HG03066 (cell line): ENCODE results near the gene ZC3H12A.
A peak's percentile ranks its signal among the peaks of the same experiment; 100 is the strongest.

Source experiments
- ATAC-seq: cut with Tn5 transposase; IDR thresholded peaks from one replicate; pipeline ENCODE4 v1.9.1; 2021; ENCODE audit warnings: low read depth; ENCODE audit not compliant: unreplicated experiment

Gene ZC3H12A

DNA sequence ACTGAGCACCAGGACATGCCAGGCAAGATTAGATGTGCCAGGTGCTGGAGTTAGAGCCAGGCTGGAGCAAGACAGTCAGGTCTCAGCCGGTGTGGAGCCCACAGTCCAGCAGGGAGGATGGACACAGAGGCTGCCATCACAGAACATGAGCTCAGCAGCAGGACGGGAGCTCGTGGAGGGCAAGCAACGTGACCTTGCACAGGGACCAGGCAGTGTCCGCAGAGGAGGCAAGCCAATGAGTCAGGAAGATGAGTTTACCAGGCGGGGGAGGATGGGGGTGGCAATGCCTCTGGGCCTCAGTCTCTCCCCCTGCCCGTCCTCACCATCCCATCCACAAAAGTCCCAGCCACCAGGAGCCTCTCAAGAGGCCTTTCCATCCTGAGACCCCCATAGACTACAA, 20.7 kb upstream of the ZC3H12A start:
- ATAC-seq = no peak

- ATAC-seq = no peak
Observed at GRCh38 chr1:37455516-37455915, 18.9 kb upstream of the ZC3H12A start.

DNA sequence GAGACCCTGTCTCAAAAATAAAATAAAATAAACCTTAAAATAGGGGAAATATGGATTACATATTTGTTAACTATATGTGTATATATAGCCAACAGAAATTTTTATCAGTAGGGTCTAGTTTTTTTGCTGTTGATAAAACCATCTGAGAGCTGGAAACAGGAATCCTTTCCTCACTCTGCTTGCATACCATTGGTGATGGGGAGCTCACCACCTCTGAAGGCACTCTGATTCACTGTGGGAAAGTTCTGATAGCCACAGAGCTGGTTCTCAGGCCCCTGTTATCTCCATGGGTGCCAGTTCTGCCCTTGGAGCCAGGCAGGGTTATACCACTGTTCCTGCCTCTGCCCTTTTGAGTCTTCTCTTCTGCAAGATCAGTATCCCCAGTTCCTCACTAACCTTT, 17.8 kb upstream of the ZC3H12A start:
- ATAC-seq = no peak

- ATAC-seq = no peak
Observed at GRCh38 chr1:37458551-37458950, 15.8 kb upstream of the ZC3H12A start.

- no peak for ATAC-seq
Observed at GRCh38 chr1:37461698-37462436, 12.5 kb upstream of the ZC3H12A start.

GRCh38 chr1:37464443-37464842, 9.9 kb upstream of the ZC3H12A start:
- no peak for ATAC-seq

GRCh38 chr1:37465593-37466517, 8.5 kb upstream of the ZC3H12A start:
- ATAC-seq = no peak

DNA sequence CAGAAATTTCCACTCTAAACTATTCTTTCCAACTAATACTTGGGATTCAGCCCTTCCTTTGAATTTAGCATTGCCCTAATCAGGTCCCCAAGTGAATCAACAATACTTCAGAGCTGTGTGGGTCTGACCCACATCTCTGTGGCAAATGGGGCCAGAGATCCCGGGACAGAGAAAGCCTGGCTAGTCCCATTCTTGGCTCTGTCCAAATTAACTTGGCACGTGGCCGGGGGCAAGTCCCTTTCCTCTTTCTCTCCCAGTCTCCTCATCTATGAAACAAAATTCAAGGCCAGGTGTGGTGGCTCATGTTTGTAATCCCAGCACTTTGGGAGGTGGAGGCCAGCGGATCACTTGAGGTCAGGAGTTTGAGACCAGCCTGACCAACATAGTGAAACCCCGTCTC, 6.3 kb upstream of the ZC3H12A start:
- ATAC-seq = no peak

- ATAC-seq = no peak
Observed at GRCh38 chr1:37469386-37469785, 5.0 kb upstream of the ZC3H12A start.

GRCh38 chr1:37471345-37472231, 2.8 kb upstream of the ZC3H12A start:
- no peak for ATAC-seq

GRCh38 chr1:37472281-37472680, 2.1 kb upstream of the ZC3H12A start:
- no peak for ATAC-seq

GRCh38 chr1:37472994-37473393, 1.4 kb upstream of the ZC3H12A start:
- ATAC-seq = no peak

DNA sequence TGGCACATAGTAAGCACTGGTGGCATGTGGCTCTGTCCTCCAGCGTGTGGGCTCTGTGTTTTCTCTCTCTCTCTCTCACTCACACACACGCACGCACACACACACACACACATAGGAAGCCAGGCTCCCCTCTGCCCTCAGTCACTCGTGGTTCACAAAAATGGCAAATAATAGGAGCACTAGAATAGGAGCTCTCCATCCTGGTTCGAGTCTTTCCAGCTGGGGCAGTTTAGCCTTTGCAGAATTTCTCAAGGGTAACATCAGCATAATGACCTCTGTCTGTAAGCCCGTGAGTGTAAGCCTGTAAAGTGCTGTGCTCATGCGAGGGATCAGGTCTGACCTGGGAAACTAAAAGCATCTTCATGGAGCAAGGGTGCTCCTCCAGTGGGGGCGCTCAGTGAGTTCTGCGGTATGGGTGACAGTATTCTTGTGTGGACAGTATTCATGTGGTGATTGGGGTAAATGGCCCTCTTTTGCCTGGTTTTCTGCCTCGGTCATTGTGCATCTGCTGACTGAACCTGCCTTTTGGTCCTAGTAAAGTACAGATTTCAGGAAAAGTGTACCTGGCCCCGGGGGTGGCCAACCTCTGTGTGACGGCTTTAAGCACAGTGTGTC, 842 bp upstream of the ZC3H12A start:
- ATAC-seq = no peak

DNA sequence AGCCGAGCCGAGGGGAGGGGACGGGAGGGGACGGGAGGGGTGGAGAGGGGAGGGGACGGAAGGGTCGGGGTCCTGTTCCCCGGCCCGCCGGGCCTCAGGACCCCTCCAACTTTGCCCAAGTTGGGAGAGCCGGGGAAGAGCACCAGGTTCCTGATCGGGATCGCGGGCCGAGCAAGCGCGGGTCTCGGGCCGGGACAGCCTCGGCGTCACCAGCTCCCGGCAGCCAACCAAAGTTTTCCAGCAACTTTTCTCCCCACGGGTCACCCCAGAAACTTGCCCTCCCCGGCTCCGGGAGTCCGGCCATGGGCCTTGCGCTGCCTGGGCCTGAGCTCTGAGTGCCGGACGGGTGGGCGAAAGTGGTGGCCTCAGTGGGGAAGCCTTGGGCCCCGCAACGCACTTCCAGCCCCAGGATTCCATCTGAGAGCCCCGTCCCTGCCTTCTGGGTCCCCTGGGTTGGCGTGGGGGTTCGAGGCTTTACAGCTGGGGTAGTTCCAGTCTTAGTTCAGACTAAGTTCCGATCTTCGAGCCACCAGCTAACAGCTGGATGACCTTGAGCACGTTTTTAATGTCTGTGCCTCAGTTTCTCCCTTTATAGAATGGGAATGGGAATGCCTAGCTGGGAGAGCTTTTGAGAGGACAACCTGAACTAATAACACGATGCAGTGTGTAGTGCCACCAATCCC, 458 bp downstream of the ZC3H12A start:
- ATAC-seq = no peak

DNA sequence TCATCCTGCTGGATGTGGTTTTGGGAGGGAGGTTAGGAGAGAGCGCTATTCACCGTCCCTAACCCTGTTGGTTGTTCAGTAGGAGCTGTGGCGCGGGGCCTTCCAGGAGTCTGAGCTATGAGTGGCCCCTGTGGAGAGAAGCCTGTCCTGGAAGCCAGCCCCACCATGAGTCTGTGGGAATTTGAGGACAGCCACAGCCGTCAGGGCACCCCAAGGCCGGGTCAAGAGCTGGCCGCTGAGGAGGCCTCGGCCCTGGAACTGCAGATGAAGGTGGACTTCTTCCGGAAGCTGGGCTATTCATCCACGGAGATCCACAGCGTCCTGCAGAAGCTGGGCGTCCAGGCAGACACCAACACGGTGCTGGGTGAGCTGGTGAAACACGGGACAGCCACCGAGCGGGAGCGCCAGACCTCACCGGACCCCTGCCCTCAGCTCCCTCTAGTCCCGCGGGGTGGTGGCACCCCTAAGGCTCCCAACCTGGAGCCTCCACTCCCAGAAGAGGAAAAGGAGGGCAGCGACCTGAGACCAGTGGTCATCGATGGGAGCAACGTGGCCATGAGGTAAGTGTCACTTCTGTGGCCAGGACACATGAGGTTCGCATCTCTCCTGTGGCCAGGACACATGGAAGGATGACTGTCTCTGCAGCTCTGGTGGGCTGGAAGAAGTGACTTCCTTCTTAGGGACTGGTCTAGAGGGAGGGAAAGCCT, 1.2 kb downstream of the ZC3H12A start:
- ATAC-seq = no peak

GRCh38 chr1:37476087-37476452, 1.7 kb downstream of the ZC3H12A start:
- ATAC-seq = no peak

DNA sequence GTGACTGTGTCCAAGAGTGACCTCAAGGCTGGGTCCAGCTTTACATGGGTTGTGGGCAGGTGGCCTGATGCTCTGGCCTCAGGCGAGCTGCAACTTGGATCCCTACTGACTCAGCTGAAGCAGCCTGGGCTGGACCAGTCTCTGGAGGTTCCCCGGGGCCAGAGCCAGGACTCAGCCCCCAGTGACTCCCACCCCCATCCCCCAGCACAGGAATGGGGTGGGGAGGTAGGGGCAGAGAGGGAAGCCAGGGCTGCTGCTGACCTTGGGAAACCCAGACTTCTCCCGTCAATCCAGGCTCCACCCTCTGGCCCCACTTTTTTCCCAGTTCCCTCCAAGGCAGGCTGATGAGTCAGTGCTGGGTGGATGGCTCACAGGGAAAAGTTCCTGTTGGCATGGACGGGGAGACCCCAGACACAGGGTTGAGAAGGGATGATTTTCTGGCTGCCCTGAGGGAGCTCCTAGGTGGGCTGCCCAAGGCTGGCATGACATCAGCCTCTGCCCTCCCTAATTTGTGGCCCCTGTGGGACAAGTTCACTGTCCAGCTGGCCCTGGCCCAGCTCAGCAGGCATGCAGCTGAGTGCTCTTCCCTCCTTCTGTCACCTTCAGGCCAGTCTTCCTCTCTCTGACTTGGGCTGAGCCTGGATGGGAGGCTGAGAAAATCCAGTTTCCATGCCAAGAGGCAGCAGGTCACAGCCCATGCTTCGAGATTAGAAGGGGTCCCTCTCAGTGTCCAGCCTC, 2.2 kb downstream of the ZC3H12A start:
- no peak for ATAC-seq

DNA sequence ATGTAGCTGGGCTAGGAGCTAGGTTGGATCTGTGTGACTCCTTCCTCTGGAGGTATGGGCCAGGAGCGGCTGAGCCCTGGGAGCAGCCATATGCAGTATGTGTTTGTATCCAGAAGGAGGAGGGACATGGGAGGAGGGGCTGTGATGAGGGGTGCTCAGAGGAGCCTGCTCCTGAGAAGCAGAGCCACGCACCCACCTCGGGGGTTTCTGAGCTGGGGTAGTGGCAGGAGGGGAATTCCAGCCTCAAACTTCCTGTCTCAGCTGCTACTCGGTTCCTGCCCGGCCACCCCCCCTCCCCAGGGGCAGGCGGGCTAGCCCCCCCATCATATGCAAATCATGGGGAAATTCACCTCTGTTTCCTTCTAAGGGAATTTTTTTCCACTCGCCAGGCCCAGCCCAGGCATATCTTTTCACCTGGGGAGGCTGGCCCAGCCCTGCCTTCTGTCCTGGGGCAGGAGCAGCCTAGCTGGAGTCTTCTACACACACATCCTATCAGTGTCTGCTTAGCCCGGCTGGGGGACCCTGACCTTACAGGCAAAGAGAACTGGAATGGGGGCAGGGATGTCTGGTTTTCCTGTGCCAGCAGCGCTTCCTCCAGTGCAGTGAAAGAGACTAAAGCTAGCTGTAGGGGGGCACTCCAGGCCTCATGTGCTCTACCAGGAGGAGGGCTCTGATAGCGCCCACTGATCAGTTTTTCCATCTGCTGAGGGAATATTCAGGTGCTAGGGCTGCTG, 3.0 kb downstream of the ZC3H12A start:
- peak; percentile 34 for ATAC-seq
